Body of pancreas (tissue), 4 donors: ENCODE measurements around the gene FCRL1.

Experiments used
- CTCF ChIP-seq, 7 experiments: fragments of 450-650 bp in 4 of 7; fragments of 200-600 bp in 3 of 7; sonication (generic) in 3 of 7; IDR thresholded peaks; one replicate each; pipeline ENCODE4 v1.5.1; 2016 to 2019; ENCODE audit warnings: antibody characterized with exemption in 7 of 7
- POLR2A ChIP-seq, 3 donors: fragments of 450-650 bp; IDR thresholded peaks; one replicate each; pipeline ENCODE4 v1.6.1; 2016; ENCODE audit warnings: antibody characterized with exemption in 3 of 3, mild to moderate bottlenecking in 2 of 3

GRCh38 chr1:157751283-157751682 is 68.6 kb downstream of the FCRL1 start:
- TF ChIP-seq CTCF (IDR thresholded peaks at IDR 0.05) (no peak), POLR2A (IDR thresholded peaks at IDR 0.05) (no peak)
